Glomerular endothelial cell (primary cell): ENCODE data around the gene CD55. TPM values are rescaled to one million over a fixed set of nuclear protein-coding genes. Genes with fewer than 3 reads are reported as not detected.

Experiments
- DNase-seq: peaks from one replicate; pipeline ENCODE4 v3.0.0-alpha.2; 2011; ENCODE audit warnings: low read depth, low spot score; ENCODE audit errors: extremely low read depth
- total RNA-seq: library from RNA; depleted of rRNA; stranded (reverse); fragments of >200 nt; gene quantifications from 2 replicates; pipeline ENCODE4 v1.2.3, GENCODE V29; 2015

CD55 gene, protein sequence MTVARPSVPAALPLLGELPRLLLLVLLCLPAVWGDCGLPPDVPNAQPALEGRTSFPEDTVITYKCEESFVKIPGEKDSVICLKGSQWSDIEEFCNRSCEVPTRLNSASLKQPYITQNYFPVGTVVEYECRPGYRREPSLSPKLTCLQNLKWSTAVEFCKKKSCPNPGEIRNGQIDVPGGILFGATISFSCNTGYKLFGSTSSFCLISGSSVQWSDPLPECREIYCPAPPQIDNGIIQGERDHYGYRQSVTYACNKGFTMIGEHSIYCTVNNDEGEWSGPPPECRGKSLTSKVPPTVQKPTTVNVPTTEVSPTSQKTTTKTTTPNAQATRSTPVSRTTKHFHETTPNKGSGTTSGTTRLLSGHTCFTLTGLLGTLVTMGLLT
- 121 and 147 TPM in 2 replicates for total RNA-seq

DNA sequence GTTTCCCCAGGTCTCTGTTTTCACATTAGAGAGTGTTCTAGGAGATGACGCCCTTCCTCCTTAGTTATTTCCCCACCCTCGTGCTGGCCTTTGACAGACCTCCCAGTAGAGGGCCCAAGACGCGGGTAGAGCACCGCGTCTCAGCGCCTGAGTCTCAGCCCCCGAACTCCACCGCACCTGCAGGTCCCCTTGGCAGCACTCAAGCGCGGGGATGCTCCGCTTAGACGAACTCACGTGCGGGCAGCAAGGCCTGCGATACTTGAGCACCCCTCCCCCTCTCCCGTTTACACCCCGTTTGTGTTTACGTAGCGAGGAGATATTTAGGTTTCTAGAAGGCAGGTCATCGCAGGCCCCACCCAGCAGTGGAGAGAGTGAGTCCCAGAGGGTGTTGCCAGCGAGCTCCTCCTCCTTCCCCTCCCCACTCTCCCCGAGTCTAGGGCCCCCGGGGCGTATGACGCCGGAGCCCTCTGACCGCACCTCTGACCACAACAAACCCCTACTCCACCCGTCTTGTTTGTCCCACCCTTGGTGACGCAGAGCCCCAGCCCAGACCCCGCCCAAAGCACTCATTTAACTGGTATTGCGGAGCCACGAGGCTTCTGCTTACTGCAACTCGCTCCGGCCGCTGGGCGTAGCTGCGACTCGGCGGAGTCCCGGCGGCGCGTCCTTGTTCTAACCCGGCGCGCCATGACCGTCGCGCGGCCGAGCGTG is at the start of gene CD55:
Gene CD55 (plus strand): TSS at position 600 of the 711 bp plus-strand sequence. CDS start 88 bp downstream, at position 688.
- peak; percentile 82 for DNase-seq

DNA sequence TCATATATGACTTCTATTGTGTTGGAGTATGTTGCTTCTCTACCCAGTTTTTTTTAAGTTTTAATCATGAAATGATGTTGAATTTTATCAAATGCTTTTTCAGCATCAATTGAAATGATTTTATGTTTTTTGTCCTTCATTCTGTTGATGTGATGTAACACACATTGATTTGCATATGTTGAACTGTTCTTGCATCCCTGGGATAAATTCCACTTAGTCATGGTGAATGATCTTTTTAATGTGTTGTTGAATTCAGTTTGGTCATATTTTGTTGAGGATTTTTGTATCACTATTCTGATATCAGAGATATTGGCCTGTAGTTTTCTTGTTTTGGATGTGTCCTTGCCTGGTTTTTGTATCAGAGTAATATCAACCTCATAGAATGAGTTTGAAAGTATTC is 46.6 kb upstream of the CD55 start:
- DNase-seq, result no peak

DNA sequence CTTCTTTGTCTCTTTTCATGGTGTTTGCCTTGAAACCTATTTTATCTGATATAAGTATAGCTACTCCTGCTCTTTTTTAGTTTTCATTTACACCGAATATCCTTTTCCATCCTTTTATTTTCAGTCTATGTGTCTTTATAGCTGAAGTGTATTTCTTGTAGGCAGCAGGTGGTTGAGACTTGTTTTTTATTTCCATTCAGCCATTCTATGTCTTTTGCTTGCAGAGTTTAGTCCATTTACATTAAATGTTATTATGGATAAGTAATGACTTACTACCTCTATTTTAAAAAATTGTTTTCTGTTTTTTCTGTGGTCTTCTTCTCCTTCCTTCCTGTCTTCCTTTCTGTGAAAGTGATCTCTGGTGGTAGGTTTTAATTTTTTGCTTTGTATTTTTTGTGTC is 45.0 kb upstream of the CD55 start:
- DNase-seq, result no peak

DNA sequence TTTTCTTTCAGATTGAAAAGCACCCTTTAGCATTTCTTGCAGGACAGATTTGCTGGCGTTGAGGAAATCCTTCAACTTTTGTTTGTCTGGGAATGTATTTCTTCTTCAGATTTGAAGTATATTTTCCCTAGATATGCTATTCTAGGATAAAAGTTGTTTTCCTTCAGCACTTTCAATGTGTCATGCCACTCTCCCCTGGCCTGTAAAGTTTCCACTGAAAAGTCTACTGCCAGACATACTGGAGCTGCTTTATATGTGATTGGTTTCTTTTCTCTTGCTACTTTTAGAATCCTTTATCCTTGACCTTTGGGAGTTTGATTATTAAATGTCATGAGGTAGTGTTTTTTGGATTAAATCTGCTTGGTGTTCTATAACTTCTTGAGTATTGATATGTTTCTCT is 44.2 kb upstream of the CD55 start:
- DNase-seq, result no peak

DNA sequence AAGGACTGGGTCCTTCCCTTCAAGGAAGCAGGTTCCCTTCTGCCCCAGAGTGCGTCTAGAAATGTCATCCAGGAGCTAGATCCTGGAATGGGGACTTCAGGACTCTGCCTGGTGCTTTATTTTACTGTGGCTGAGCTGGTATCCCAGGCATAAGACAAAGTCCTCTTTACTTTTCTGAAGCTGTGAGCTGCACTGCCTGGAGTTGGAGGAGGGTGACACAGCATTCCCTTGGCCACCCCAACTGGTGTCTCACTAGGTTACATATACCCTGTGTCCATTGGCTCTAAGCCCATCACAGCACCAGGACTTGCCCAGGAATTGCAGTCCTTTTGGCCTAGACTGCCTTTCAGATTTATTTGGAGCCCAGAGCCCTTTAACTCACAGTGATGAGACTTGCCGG is 41.8 kb upstream of the CD55 start:
- DNase-seq, result no peak

DNA sequence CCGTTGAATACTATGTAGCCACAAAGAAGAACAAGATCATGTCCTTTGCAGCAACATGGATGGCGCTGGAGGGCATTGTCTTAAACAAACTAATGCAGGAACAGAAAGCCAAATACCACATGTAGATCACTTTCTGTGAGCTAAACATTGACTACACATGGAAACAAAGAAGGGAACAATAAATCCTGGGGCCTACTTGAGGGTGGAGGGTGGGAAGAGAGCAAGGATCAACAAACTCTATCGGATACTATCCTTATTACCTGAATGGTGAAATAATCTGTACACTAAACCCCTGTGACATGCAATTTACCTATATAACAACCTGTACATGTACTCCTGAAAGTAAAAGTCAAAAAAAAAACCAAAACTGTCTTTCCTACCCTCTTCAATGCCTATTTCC is 40.8 kb upstream of the CD55 start:
- no peak for DNase-seq

DNA sequence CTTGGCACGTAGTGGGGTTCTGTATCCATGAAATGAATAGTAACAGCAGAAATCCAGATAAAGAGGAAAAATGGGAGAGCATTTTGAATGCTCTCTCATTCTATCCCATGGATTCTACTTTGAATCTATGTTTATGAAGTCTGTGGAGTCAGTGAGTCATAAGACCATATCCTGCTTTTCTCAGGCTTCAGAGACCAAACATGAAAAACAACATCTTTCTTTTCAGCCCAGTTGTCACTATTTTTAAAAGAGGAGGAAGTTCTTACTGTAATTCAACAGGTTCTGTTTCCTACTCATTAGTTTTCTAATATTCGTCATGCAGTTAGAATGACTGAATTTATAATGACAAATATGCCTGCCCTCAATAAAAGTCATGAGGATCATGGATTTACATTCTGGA is 39.4 kb upstream of the CD55 start:
- peak; percentile 87 for DNase-seq

DNA sequence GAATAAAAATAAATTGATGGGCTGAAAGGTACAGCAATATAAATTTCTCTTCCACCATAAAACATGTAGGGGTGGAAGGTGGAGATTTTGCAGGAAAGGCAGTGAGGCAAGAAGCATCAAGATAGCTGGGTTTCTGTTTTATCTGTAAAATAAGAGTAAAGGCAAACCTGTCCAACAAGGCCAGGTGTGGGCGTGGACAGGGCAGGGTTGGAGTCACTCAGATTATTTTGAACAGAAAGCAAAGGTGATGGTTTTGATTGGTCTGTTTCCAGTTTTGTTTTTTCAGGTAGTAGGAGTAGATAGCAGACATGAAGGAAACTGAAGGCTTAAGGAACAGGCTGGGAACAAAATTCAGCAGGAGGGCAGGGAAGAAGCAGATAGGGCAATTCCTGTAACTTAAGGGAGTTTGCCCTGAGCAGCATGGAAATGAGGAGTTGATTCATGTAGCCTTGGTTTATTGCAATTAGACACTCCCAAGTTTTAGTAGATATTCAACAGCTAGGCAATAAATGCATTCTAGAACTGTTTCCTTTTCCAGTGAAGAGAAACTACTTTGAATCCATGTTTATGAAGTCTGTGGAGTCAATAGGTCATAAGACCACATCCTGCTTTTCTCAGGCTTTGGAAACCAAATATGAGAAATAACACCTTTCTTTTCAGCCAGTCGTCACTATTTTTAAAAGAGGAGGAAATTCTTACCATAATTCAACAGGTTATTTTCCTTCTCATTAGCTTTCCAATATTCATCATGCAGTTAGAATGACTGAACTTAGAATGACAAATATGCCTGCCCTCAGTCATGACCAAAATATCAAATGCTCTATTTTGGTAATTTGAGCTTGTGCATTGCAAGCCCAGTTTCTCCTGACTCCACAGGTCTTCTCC is 38.7 kb upstream of the CD55 start:
- DNase-seq, result peak; percentile 86

DNA sequence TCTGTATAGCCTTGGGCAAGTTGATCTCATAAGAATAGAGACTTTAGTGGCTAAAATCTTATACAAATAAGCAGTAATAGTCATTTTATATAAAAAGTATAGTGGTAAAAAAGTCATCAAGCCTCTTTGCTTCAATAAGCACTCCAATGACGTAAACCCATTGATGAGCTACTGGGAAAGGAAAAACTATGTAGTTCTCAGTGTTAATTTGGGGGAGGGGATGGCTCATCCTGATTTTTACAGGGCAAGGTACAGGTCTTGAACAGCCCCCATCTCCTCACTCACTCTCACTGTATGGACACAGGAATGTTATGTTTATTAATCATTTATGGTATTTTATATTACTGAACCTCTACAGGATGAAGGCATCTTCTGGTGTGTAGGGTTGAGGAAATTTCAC is 38.1 kb upstream of the CD55 start:
- DNase-seq, result no peak

DNA sequence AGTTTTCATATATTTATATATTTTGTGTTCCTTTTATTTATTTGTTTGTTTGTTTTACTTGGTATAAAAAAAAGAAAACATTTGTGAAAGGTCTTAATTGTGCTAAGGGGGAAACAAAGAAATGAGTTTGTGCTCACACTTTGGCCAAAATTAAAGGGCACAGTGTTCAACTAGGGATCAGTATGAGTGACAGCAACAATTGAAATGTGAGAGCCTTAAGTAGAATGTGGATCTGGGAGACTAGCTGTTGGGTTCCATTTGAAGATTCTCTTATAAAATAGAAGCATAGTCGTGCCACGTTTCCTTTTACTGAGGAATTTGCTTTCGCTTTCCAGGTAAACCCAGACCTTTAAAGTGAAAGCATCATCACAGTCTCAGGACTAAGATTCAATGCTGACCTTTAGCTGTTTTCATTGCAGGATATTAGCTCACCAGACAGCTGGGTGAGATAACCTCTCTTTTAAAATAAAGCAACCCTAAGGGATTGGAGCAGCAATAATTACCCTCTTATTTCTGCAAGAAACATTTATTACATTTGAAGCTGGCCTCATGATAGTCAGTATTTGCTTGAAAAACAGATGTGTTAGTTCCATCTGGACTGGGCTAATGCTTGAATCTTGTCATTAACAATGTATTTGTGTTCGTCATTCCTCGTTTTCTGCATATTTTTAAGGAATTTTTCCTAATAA is 37.1 kb upstream of the CD55 start:
- DNase-seq, result no peak

DNA sequence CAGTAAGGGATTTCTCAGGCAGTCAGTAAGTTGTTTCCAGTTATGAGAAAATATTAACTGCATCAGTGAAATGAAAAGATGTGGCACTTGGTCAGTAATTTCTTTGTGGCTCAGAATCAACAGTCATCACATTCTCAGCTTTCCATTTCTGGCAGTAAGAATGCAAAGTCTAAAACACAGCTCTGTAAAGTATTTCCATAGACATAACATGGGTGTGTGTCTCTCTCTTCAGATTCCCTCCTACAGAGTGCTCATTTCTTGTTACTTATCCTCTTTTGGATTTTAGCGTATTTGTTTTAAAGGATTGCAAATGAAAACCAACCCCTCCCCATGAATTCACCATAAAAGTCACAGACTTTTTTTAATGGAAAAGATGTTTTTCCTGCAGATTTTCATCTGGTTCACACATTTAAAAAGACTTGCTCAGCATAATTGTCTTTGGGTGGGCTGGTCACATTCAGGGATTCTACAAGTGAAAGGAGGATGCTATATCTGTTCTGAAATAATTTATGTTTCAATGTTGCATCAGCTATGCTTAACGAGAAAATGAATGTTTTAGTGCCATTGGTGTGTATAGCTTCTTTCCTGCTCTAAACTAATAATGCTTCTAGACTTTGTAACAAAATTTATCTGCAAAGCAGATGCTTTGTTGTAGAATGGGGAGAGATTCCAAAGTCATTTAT is 34.6 kb upstream of the CD55 start:
- no peak for DNase-seq

DNA sequence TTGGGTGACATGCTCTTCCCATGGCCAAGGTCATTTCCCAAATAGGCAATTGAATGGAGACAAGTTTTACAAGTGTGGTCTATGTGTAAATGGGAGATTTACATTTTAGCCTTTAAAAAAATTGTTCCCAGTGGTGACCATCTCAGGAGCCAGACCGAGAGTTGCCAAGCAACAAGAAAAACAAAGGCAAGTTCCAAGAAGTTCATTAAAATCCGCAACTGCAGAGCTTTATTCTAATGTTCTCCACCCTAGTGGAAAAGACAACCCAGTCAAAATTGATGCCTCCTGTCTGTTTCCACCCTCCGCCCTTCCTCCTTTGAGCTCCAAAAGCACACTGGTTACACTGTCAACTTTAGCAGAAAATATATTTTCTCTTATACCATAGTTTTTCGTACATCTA is 33.2 kb upstream of the CD55 start:
- DNase-seq, result no peak

DNA sequence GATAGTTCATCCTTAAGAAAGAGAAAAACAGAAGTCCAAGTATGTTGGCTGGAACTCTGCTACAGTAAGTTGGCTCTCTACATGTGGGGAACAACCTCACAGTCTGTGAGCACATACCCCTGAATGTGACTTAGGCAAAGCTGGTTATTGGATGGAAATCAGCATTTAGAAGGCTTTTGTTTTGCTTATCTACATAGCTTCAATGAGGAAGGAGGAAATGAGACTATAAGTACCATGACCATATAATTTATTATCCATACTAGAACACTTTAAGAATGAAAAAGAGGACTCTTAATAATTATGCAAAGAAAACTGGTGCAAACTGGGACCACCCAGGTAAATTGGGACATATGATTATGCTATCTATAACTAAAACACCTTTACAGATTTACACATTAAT is 31.7 kb upstream of the CD55 start:
- no peak for DNase-seq

DNA sequence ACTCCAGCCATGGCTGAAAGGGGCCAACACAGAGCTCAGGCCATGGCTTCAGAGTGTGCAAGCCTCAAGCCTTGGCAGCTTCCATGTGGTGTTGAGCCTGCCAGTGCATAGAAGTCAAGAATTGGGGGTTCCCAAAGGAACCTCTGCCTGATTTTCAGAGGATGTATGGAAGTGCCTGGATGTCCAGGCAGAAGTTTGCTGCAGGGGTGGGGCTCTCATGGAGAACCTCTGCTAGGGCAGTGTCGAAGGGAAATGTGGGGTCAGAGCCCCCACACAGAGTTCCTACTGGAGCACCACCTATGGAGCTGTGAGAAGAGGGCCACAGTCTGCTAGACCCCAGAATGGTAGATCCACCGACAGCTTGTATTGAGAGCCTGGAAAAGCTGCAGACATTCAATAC is 29.8 kb upstream of the CD55 start:
- DNase-seq, result no peak

DNA sequence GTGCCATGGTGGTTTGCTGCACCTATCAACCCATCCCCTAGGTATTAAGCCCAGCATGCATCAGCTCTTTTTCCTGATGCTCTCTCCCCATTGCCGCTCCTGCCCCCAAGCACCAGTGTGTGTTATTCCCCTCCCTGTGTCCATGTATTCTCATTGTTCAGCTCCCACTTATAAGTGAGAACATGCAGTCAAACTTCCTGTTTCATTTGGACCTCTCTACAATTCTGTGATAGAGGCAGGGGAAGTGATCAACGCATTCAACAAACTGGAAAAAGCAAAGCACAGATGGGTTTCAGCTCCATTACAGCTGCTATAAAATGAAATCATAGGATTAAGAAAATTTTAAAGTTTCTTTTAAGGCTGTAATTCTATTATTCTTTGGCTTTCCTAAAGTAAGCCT is 23.3 kb upstream of the CD55 start:
- DNase-seq, result no peak

DNA sequence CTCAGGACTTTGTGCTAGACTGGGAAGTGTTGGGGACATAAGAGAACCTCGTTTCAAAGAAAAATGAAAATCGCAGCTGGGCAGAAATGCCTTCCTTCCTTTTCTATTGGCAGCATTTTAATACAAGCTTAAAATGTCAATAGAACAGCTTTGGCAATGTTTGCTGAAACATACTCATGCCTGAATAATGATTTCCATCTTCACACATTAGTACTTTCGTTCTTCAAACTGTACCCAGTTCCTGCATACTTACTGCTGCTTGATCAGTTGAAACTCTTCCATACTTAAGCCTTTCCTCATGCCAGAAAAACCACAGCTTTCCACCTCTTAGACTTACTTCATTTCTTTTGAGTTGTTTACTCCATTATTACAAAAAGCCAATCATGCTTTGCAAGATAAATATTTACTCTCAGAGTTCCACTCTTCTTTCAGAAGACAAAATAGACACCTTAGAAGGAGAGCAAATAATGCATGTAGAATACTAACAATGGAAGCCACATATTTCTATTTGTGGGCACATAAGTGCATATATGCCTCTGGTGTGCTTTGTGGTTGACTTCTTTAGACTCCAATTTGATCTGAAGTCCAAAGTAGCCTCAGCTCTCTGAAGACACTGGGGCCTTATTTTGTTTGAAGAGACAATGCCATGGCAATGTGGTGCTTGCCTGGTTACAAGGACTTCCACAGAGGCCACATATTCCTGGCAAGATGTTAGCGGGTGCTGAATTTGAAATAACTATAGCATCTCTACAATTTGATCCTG is 22.7 kb upstream of the CD55 start:
- DNase-seq, result no peak

DNA sequence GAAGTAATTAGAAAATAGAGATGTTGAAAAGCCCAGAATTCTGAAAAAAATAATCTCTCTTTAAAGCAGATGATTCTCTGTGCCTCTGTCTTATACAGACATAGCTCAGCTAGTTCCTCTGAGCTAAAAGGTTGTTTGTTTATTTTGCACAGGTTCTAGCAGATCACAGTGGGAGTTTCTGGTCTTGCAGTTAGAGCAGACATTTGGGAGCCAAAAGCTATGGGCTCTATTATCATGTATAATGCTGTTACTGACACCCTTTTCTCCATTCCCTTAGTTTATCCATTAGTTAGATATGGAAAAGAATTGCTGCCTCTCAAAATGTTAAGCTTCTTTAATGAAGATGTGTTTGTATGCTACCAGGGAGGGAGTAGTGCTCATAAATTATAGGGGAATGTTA is 20.5 kb upstream of the CD55 start:
- no peak for DNase-seq

DNA sequence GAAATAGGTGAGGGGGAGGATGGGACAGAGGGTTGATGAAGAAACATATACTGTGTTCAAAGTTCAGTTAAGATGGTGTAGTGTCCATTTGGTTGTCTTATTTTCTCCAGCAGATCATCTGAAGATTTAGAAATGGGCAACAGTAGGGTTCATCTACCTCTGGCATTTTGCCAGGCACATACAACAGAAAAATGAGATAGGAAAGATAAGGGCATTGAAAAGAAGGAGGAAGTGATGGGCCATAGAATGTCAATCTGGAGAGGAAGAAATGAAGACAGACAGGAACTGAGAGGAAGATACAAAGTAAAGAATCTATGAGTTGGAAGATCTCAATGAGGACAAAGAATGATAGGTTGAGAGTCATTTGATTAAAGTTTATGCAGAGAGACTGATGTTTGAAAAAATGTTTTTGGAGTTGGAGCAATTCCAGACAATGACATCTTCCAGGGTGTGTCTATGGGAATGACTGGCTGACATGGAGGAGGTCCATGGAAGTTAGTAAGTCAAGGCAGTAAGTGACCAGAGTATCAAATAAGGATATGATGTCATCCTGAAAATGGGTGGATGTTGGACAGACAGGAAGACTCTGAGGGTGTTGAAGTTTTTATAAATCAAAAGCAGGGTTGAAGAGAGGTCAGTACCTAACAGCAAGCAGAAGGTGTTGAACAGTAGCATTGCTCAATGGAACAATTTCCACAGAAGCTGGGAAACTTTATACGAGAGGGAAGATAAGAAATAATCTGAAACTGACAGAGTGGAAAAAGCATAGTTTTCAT is 18.7 kb upstream of the CD55 start:
- no peak for DNase-seq
